HG02943 (cell line): ENCODE measurements around the gene SPAG5.
"Not testable (repeated sequence)": the region's sequence is repeated elsewhere in the genome, so short reads cannot be mapped to it uniquely, and the experiment has no call there.

Source experiments
- ATAC-seq: cut with Tn5 transposase; IDR thresholded peaks from one replicate; pipeline ENCODE4 v1.9.1; 2021; ENCODE audit warnings: mild to moderate bottlenecking, low read depth, moderate library complexity; ENCODE audit not compliant: unreplicated experiment

The SPAG5 gene

DNA sequence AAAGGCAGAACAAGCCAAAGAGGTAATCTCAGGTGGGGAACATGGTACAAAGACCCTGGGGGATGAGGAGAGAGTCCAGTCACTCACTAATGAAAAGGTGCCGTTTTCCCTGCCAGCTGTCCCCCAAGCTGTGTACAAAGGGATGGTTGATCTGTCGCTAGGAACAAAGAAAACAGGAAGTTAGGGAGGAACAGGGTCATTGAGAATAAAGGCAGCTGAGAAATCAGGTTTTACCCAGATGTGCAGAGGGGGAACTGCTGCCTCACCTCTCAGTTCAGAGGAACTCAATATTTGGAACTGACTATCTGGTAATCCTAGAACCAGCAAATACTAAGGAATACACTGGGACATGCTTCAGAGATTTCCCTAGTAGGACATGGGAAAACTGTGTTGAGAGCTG lies 13.7 kb upstream of the SPAG5 start:
- ATAC-seq: no peak

DNA sequence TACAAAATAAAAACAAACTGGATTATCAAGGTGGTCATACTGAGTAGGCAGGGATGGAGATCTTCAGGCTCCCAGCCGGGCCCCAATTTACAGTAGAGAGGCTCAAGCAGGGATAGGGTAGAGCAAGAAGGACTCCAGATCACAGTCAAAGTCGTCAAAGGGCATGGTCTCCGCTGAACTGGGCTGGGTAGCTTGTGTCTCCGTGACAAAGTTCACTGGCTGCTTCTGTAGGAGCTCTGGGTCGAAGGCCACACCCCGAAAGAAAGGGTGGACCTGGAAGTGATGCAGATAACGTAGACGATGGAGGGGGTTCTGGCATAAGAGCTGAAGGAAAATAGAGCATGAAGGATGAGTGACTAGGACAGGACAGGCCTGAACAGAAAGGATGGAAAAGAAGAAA lies 11.6 kb upstream of the SPAG5 start:
- ATAC-seq: no peak

DNA sequence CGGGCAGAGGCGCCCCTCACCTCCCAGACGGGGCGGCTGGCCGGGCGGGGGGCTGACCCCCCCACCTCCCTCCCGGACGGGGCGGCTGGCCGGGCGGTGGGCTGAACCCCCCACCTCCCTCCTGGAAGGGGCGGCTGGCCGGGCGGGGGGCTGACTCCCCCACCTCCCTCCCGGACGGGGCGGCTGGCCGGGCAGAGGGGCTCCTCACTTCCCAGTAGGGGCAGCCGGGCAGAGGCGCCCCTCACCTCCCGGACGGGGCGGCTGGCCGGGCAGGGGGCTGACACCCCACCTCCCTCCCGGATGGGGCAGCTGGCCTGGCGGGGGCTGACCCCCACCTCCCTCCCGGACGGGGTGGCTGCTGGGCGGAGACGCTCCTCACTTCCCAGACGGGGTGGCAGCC lies 5.2 kb upstream of the SPAG5 start:
- not testable (repeated sequence) for ATAC-seq

DNA sequence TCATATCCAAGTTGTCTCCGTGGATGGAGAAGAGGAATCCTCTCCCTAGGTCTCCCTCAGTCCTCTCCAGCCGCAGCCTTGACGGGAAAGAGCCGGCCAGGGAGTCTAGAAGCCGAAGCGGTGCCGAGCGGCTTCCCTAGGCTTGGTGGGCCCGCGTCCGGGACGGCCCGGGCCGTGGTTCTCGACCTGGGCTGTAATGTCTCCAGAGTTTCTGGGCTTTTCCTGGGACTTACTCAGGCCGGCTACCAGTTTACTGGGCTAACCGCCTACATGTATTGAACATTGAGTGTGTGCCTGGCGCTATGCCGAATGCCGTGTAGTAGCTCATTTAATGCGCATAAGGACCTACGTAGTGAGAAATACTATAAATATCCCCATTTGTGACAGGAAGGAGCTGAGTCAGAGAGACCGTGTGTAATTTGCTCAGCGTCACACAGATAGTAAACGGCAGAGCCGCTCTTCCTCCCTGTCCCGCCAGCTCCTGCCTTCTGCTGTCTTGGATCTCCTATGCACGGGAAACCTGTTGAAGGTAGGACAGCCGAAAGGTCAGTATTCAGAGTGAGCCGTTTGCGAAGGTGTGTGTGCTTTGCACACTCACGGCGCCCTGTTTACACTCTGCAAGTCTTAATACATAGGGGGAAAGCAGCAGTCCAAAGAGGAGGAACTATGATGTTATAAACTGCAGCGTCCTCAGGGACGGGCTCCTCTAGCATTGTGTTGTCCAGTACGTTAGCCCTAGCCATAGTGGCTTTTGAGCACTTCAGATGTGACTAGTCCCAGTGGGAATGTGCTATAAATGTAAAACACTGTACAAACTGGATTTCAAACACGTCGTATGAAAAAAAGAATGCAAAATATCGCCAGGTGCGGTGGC lies 723 bp upstream of the SPAG5 start:
- peak; percentile 37 for ATAC-seq

DNA sequence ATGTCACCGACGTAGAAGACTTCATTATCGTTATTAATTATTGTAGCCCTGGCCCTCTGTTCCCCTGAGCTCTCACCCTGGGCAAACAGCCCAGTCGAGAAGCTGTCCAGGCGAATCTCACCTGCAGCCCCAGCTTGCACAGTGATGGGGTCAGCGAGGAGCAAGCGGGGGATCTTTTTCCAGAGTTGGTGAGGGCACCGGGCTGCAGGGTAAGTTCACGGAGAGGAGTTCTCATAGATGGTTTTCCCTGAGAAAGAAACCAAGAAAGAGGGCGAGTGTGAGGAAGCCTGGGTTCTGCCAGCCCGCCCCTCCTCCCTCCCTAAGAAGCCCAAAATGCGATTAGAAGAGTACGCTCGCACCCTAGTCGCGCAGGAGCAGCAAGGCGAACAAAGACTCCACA lies 436 bp downstream of the SPAG5 start:
- ATAC-seq: no peak

DNA sequence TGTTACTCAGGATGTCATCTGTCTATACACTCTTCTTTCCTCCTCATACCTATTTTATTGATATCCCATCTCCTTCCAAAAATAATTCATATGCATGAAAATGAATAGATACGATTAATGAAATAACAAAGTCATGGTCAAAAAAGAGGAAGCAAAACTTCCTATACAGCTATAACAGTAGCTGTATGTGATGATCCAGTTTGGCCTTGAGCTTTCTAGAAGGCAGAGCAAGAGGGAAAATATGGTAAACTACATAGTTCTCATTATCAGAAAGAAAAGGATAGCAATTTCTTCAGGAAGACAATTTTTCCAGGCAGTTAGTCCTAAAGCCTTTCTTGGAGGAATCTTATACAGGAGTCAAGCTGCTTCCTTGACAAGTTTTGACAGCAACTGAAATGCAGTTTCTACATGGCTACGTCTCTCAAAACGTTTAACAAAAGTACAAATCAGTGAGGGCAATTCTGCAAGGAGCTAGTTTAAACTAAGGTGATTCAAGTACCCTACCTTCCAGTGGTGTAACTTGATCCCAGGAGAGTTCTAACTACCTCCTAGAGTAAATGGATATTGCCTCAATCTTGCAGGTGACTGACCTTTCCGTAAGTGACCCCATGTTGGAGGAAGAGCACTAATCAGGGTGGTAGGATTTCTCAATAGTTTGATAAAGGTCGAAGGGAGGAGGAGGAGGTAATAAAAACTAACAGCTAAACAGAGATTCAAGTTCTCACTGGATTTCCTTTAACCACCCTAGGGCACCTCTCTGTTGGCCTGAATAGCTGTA lies 1.0 kb downstream of the SPAG5 start:
- ATAC-seq: no peak

DNA sequence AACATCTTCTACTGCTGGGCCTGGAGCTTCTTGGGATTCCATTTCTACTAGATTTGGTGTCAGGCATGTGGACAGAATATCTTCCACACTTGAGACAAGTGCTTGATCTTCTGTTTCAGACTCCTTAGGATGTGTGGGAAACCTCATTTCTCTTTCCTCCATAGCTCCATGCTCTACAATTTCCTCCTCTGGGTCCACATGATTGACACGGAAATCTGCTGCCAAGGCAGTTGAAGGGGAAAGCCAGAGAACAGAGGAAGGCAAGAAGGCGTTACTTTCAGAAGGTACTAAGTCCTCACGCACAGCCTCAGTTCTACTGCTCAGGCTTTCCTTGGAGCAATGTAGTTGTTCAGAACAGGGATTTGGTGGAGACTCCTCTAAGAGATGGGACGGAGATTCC lies 6.6 kb downstream of the SPAG5 start:
- no peak for ATAC-seq

DNA sequence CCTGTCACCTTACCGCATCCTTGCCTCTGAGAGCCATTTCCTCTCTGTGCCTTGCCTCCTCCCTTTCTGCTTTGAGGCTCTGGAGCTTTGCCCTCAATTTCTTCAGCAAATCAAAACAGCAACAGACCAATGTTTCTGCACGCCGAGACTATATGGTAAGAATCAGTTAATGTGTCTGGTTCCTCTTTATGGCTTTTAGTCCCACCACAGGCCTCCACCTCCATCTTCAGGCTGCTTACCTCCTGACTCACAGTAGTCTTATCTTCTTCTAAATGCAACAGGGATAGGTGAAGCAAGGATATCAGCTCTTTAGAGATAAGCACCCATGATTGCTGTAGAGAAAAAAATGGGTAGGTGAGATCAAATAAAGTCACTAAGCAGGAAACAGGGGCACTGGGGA lies 13.0 kb downstream of the SPAG5 start:
- no peak for ATAC-seq

DNA sequence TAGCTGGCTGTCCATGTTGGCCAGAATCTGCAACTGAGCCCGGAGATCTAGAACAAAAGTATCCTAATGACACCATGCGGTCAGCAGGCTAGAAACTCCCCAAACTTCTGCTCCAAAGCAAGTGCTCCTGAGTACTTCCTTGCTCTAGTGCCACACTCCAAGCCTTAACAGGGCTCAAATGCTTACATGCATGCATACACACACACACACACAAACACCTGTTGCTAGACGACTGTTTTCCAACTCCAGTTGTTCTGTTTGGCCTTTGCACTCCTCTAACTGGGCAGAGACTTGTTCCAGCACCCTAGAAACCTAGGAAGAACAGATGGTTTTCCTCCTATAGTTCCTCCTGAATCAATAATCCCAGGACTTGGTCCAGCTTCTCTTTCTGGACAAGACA lies 14.4 kb downstream of the SPAG5 start:
- ATAC-seq: no peak

DNA sequence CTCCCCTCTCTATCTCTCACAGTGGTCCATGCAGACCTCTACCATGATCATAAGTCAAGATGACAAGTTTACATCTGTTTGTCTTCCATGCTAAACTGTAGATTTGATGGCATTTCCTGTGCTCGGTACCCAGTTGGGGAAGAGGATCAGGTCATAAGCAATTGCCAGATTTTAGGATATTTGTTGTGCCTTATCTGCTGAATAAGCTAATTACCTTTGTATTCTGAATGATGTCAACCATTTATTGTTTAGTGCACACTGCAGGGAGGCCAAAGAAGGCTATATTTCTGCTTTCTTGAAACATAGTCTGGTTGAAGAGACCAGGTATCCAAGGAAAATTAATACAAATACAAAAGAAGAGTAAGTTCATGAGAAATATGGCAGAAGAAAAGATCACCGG lies 16.3 kb downstream of the SPAG5 start:
- no peak for ATAC-seq

DNA sequence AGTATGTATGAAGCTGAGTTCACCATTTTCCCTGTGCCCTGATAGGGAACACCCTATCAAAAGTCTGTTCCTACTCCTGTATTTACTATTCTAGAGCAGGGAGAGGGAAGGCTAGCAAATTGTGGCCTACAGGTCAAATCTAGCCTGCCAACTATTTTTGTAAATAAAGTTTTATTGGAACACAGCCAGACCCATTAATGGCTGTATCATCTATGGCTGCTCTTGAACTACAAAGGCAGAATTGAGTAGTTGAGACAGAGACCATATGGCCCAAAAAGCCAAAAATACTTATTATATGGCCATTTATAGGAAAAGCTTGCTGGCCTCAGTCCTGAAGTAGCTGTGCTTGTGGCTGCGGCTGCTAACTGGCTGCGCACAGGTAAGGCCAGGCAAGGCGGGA lies 17.9 kb downstream of the SPAG5 start:
- no peak for ATAC-seq

DNA sequence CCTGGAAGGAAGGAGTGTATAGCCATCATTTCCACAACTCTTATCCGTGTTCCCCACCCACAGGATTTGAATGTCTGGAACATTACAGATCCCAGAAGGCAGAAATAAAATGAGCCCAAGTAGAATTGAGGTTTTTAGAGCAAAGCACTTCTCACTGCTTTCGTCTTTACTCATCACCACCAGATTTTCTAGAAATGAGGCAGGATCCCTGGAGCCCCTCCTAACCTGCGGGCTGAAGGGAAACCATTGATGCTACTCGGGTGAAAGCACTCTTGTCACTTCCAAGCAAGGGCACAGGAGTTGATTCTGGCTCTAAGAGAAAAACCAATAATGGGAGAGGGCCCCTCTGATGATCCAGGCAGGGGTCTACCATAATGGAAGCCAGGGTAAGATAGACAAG lies 19.3 kb downstream of the SPAG5 start:
- ATAC-seq: no peak

DNA sequence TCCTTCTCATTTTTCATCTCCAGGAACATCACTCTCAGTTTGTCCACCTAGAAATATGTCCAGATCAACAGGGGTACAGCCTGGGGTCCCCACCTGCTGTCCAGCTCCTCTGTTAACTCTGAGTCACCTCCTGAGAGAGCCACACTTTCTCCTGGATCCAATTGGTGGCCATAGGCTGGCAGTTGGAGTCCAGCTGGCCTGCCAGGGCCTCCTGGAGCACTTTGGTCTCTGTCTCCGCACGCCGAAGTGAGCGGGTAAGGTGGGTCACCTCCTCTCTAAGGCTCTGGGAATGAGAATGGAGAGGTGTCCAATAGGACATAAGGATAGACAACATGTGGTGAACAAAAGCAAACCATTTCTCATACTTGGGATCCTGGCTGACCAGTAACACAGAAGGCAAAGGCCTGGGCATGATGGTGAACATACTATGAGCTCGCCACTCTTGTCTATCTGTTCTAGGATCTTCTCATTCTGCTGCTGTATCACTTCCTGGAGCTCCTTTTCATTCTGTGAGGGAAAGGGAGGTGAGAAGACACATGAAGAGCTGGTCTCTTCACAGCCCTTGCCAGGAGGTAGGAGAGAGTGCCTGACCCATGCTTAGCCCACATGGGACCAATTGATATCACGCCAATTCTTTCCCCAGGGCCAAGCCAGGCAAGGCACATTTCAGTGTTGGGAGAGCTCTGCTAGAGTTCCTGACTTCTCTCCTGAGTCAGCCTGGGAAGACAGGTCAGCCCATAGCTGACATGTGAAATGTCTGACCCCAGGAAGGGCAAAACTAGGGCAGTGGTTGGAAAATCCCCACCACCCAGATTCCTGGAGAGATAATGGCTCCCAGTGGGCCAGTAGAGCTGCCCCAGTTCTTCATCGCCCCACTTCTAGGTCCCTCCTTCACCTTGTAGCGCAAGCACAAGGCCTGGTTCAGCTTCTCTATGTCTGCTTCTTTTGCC lies 20.3 kb downstream of the SPAG5 start:
- ATAC-seq: no peak

DNA sequence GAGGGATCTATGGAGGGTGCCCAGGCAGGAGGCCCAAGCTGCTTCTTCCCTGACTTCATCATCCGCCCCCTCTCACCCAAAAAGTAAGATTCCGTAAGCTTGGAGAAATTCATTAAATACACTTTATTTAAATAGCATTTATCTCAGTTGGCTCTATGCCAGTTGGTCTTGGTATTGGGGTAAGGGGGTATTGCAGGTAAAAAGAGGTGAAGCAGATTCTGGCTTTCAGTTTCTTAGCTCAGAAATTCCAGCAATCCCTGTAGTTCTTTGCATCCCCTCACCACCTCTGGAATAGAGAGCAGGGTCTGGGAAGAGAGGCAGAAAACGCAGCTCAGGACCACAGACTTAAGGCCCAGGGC lies 21.4 kb downstream of the SPAG5 start:
- no peak for ATAC-seq

DNA sequence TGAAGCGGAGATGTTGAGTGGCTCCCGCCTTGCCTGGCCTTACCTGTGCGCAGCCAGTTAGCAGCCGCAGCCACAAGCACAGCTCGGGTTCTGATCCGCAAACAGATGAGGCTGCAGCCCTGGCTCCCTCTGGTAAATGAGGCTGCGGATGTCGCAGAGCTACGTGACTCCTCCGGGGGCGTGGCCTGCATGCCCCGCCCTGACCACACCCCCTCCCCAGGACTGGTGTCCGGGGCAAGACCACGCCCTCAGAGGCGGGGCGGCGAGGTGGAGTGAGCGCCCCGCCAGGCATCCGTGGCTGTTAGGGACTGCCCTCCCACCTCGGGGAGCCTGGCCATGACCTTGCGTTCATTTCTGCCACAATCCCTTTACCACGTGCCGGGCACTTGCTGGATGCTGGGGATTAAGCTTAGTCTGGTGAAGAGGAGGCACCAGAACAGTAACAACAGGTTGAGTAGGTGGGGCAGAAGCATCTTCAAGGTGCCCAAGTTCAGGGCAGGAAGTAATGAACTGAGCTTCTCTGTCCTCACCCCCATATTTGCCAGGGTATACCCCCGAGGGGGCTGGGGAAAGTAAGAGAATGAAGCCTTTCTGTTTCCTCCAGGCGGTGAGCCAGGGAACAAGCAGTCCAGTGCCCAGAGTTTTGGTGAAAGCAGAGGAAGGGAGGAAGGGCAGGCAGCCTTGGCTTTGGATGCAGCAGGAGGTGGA lies 21.9 kb downstream of the SPAG5 start, which contains the start of gene ALDOC:
Gene ALDOC, minus strand, starts transcription at position 138 of the 708 bp plus-strand sequence. CDS start 1,363 bp downstream, outside the sequence.
- ATAC-seq: no peak

DNA sequence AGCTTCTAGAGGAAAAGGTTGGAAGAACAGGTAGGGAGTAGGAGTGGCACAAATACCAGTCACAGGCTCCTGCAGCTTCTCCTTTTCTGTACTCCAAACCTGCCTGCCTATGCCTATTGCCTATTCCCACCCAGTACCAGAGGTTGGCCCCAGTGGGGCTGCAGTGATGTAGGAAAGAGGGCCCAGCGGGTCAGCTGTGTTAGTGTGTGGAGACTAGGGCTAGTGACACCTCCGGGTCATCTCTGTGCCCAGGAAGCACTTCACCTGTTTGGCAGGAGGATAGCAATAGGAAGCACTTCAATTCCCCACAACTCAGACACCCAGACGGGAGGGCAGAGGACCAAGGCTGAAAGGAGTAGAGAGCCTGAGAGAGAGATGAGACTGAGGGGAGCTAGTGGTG lies 22.8 kb downstream of the SPAG5 start:
- ATAC-seq: not testable (repeated sequence)

DNA sequence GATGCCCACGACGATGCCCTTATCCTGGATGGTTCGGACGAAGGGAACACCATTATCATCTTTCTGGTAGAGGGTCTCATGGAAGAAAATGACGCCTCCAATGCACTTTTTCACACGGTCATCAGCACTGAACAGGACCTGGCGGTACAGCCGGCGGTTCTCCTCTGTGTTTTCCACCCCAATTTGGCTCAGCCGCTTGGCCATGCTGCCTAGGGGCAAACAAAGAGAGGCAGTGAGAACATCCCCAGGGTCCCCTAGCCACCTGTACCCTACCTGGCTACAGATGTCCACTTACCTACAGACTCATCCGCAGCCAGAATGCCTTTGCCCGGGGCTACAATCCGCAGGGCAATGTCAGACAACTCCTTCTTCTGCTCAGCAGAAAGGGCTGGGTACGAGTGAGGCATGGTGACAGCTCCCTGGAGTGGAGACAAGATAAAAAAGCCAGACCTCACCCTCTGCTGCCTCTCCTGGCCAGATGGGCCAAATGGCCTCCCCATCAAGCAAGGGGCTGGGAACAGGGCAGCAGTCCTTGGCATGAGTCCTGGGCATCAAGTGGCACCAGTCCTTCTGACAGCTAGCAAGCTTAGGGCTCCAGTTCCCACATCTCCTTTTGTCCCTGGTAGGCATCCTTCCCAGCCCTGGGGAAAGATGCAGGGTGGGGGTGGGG lies 23.6 kb downstream of the SPAG5 start:
- no peak for ATAC-seq

DNA sequence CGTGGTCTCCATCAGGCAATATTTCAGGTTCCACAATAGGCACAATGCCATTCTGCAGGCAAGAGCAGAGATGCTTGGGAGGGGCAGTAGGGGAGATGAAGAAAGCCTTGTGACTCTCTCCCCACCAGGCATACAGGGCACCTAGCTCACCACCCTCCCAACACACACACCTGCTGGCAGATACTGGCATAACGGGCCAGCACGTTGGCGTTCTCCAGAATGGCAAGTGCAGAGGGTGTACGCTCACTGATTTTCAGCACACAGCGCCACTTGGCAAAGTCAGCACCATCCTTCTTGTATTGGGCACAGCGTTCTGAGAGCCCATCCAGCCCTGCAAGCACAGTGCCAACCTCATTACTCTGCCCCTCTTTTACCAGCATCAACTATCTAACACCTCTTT lies 24.3 kb downstream of the SPAG5 start:
- no peak for ATAC-seq

DNA sequence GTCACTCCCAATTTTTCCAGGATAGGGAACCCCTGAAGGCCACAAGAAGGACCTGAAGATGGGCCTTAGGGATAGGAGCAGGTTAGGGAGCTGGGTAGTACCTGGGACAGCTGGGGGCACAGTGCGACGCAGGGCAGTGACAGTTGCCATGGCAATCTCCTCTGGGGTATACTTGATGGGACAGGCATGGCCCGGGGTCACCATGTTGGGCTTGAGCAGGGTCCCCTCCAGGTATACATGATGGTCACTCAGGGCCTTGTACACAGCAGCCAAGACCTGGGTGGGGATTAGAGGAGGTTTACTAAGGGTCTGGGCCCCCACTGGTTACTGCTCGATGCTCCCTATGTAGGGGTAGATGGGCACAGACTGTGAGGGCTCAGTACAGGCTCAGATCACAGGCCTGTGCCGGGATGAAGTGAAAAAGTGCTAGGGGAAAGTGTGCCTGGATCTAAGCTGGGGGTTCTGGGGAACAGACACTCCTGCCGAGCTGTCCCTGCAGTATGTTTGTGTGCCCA lies 24.8 kb downstream of the SPAG5 start:
- ATAC-seq: no peak
